HCT116 (cell line): ENCODE data around the gene SLC35G3. TPM values are rescaled to one million over a fixed set of nuclear protein-coding genes. Genes with fewer than 3 reads are reported as not detected.

Experiments
- ATAC-seq: fragments of 200-7000 bp; cut with Tn5 transposase; 2 replicates; pipeline ENCODE4 v1.9.1; 2020; ENCODE audit warnings: mild to moderate bottlenecking, moderate library complexity
- BruUV-seq: library from RNA; stranded (reverse); fragments of 400-500 nt; replicated peaks from 2 replicates; lab custom pipeline; 2021; lab: Mats Ljungman, UMichigan
- CTCF ChIA-PET: fragments of 300-600 bp; sonication (Branson Sonifier 250); formaldehyde crosslinking; loops from one replicate; lab custom pipeline; 2021; ENCODE audit warnings: antibody characterized with exemption; lab: Charles Lee
- POLR2A ChIA-PET: fragments of 300-600, 350-600 bp; sonication (Branson Sonifier 250); formaldehyde crosslinking; loops from one replicate; lab custom pipeline; 2021; ENCODE audit warnings: antibody characterized with exemption; lab: Charles Lee
- RAD21 ChIA-PET, 2 experiments: fragments of 300-600 bp; sonication (Branson Sonifier 250); formaldehyde crosslinking; loops; one replicate each; lab custom pipeline; 2023; ENCODE audit warnings: low total read pairs in 2 of 2; ENCODE audit not compliant: uncharacterized antibody in 2 of 2, unreplicated experiment in 2 of 2, low non-redundant PET in 1 of 2; lab: Charles Lee
- DNase-seq: peaks from one replicate; pipeline ENCODE4 v3.0.0-alpha.2; 2010; ENCODE audit warnings: low read depth, low spot score
- H2AFZ ChIP-seq: fragments of 200-600 bp; shearing (Covaris generic), sonication (generic); 2 replicates; pipeline ENCODE4 v1.6.1; 2017; ENCODE audit warnings: low read depth, mixed run types, mixed read lengths, antibody characterized with exemption, low read length; ENCODE audit not compliant: poor library complexity, severe bottlenecking
- H3K27ac ChIP-seq: 2 replicates; pipeline ENCODE4 v1.5.1; 2012; ENCODE audit warnings: low read depth, low read length
- H3K27me3 ChIP-seq: fragments of 200-600 bp; sonication (generic); 2 replicates; pipeline ENCODE4 v1.6.1; 2016; ENCODE audit warnings: mixed run types, low read length, mixed read lengths; ENCODE audit not compliant: insufficient read depth
- H3K36me3 ChIP-seq, 2 experiments: fragments of 200-500 bp in 1 of 2; fragments of 200-600 bp in 1 of 2; sonication (Bioruptor generic) in 1 of 2; sonication (generic) in 1 of 2; 2 replicates each; pipeline versions ENCODE4 v1.5.1 to v1.6.1; 2014 to 2016; ENCODE audit warnings: low read length in 2 of 2, inconsistent platforms in 1 of 2, mixed read lengths in 1 of 2, mixed run types in 1 of 2; ENCODE audit not compliant: insufficient read depth in 2 of 2, control insufficient read depth in 1 of 2
- H3K4me1 ChIP-seq, 2 experiments: fragments of 200-600 bp in 1 of 2; sonication (generic) in 1 of 2; 2 replicates each; pipeline versions ENCODE4 v1.5.1 to v1.6.1; 2012 to 2017; ENCODE audit warnings: low read length in 2 of 2, inconsistent platforms in 1 of 2, mild to moderate bottlenecking in 1 of 2, mixed read lengths in 1 of 2, mixed run types in 1 of 2, moderate library complexity in 1 of 2; ENCODE audit not compliant: insufficient read depth in 2 of 2, control insufficient read depth in 1 of 2
- H3K4me2 ChIP-seq: fragments of 200-600 bp; sonication (generic); 2 replicates; pipeline ENCODE4 v1.6.1; 2017; ENCODE audit warnings: mixed run types, low read length, mixed read lengths
- H3K4me3 ChIP-seq, 2 experiments: fragments of 200-600 bp in 1 of 2; sonication (generic) in 1 of 2; replicated peaks in 1 of 2; 2 replicates each; pipeline ENCODE4 v1.5.1; 2011 to 2016; ENCODE audit warnings: low read length in 2 of 2, control low read depth in 1 of 2, low read depth in 1 of 2, mild to moderate bottlenecking in 1 of 2, mixed read lengths in 1 of 2, mixed run types in 1 of 2
- H3K79me2 ChIP-seq: fragments of 200-600 bp; sonication (generic); 2 replicates; pipeline ENCODE4 v1.6.1; 2017; ENCODE audit warnings: mild to moderate bottlenecking, mixed run types, low read length, moderate library complexity, mixed read lengths; ENCODE audit not compliant: insufficient read depth
- H3K9ac ChIP-seq: fragments of 200-600 bp; sonication (generic); 2 replicates; pipeline ENCODE4 v1.6.1; 2016; ENCODE audit warnings: low read length, mixed read lengths
- H3K9me2 ChIP-seq: fragments of 200-600 bp; sonication (generic), shearing (Covaris generic); 2 replicates; pipeline ENCODE4 v1.6.1; 2017; ENCODE audit warnings: mixed run types, mild to moderate bottlenecking, moderate library complexity; ENCODE audit not compliant: insufficient read depth
- H3K9me3 ChIP-seq, 2 experiments: fragments of 200-500 bp in 1 of 2; fragments of 200-600 bp in 1 of 2; sonication (Bioruptor generic) in 1 of 2; sonication (generic) in 1 of 2; 2 replicates each; pipeline ENCODE4 v1.6.1; 2014 to 2017; ENCODE audit warnings: low read length in 2 of 2, mixed read lengths in 2 of 2, inconsistent platforms in 1 of 2, low read depth in 1 of 2, mild to moderate bottlenecking in 1 of 2, mixed run types in 1 of 2, moderate library complexity in 1 of 2; ENCODE audit not compliant: control insufficient read depth in 1 of 2, insufficient read depth in 1 of 2
- H4K20me1 ChIP-seq: fragments of 200-600 bp; sonication (generic), shearing (Covaris generic); 2 replicates; pipeline ENCODE4 v1.6.1; 2017; ENCODE audit warnings: mixed run types, mild to moderate bottlenecking, moderate library complexity; ENCODE audit not compliant: insufficient read depth
- CBX3 ChIP-seq: IDR thresholded peaks from 2 replicates; pipeline ENCODE4 v1.6.1; 2012; ENCODE audit warnings: low read depth
- CEBPB ChIP-seq: IDR thresholded peaks from 2 replicates; pipeline ENCODE4 v1.6.1; 2012; ENCODE audit warnings: low read depth
- CTCF ChIP-seq, 3 experiments: fragments of 200-600 bp in 1 of 3; sonication (generic) in 1 of 3; IDR thresholded peaks in 2 of 3; conservative IDR thresholded peaks in 1 of 3; 2 replicates each; pipeline ENCODE4 v1.5.1; 2012 to 2017; ENCODE audit warnings: low read depth in 2 of 3, low read length in 2 of 3, antibody characterized with exemption in 1 of 3, borderline replicate concordance in 1 of 3, control low read depth in 1 of 3, mild to moderate bottlenecking in 1 of 3, mixed read lengths in 1 of 3, mixed run types in 1 of 3, moderate library complexity in 1 of 3; ENCODE audit not compliant: insufficient read depth in 1 of 3
- EGR1 ChIP-seq: IDR thresholded peaks from 2 replicates; pipeline ENCODE4 v1.6.1; 2012; ENCODE audit warnings: low read depth
- EZH2phosphoT487 ChIP-seq: fragments of 200-600 bp; IDR thresholded peaks from 2 replicates; pipeline ENCODE4 v1.6.1; 2018; ENCODE audit warnings: antibody characterized with exemption, borderline replicate concordance
- FOSL1 ChIP-seq: IDR thresholded peaks from 2 replicates; pipeline ENCODE4 v1.6.1; 2012; ENCODE audit warnings: low read depth
- JUND ChIP-seq: IDR thresholded peaks from 2 replicates; pipeline ENCODE4 v1.6.1; 2012
- MAX ChIP-seq: IDR thresholded peaks from 2 replicates; pipeline ENCODE4 v1.6.1; 2012
- POLR2AphosphoS5 ChIP-seq: IDR thresholded peaks from 2 replicates; pipeline ENCODE4 v1.6.1; 2011; ENCODE audit warnings: mild to moderate bottlenecking, low read depth, low read length, moderate library complexity
- REST ChIP-seq: IDR thresholded peaks from 2 replicates; pipeline ENCODE4 v1.6.1; 2012; ENCODE audit warnings: low read depth
- SIN3A ChIP-seq: IDR thresholded peaks from 2 replicates; pipeline ENCODE4 v1.6.1; 2012; ENCODE audit warnings: low read depth
- SP1 ChIP-seq: IDR thresholded peaks from 2 replicates; pipeline ENCODE4 v1.6.1; 2012; ENCODE audit warnings: low read depth
- TCF7L2 ChIP-seq: IDR thresholded peaks from 2 replicates; pipeline ENCODE4 v1.7.0; 2011; ENCODE audit warnings: borderline replicate concordance, inconsistent platforms; ENCODE audit not compliant: insufficient read depth, insufficient read length; ENCODE audit errors: extremely low read depth
- YY1 ChIP-seq: IDR thresholded peaks from 2 replicates; pipeline ENCODE4 v1.6.1; 2011; ENCODE audit warnings: low read length, low read depth, moderate library complexity, mild to moderate bottlenecking; ENCODE audit not compliant: insufficient replicate concordance; ENCODE audit errors: extremely low read depth
- ZBTB33 ChIP-seq: IDR thresholded peaks from 2 replicates; pipeline ENCODE4 v1.6.1; 2011; ENCODE audit warnings: mild to moderate bottlenecking, low read length, moderate library complexity; ENCODE audit not compliant: insufficient replicate concordance; ENCODE audit errors: extremely low read depth
- ZFX ChIP-seq: fragments of 450-650 bp; IDR thresholded peaks from 2 replicates; pipeline ENCODE4 v1.6.1; 2017
- ZNF274 ChIP-seq: fragments of 200-500 bp; sonication (Bioruptor generic); IDR thresholded peaks from 2 replicates; pipeline ENCODE4 v1.6.1; 2014; ENCODE audit warnings: mild to moderate bottlenecking, low read depth, low read length, inconsistent platforms
- intact Hi-C: fragments of 100-400 bp; cut with micrococcal nuclease; formaldehyde crosslinking; loops from 2 replicates; pipeline ENCODE4 v1.10.0; 2022
- total RNA-seq: library from RNA; stranded (reverse); gene quantifications from one replicate; pipeline ENCODE4 v1.2.1, GENCODE V29; 2021; ENCODE audit not compliant: unreplicated experiment

The SLC35G3 gene
- total RNA-seq, 1 experiment from 2014 or later: not detected

GRCh38 chr17:35160354-35161201 lies 33.6 kb downstream of the SLC35G3 start:
- CTCF ChIA-PET: no interaction called here
- BruUV-seq: no TSS peak
- TF ChIP-seq TCF7L2 (no peak), MAX (no peak), ZFX (no peak), SIN3A (no peak), CEBPB (no peak), ZNF274 (no peak), REST (no peak), EGR1 (no peak), JUND (no peak), CBX3 (no peak), SP1 (no peak), POLR2AphosphoS5 (no peak), ZBTB33 (no peak), YY1 (no peak), EZH2phosphoT487 (no peak), FOSL1 (no peak), CTCF (IDR thresholded peaks at IDR 0.05 in 2 of 3, conservative IDR thresholded peaks at IDR 0.05 in 1 of 3; ENCODE audit: borderline replicate concordance in 1 of 3, insufficient read depth in 1 of 3, low read depth in 2 of 3, low read length in 2 of 3) (no peak)
- DNase-seq (no peak), ATAC-seq (no peak)
- no peak overlapping the region for H3K4me2 ChIP-seq
- intact Hi-C loops: no loop called here
- POLR2A ChIA-PET: no interaction called here
- no peaks in the 10 kb centered on the region; the same call in 1 of the 2 replicates for H3K9me2 ChIP-seq
- H3K4me1 ChIP-seq: no peaks in the 10 kb centered on the region
- no peak overlapping the region for H3K4me3 ChIP-seq
- H4K20me1 ChIP-seq: no peaks in the 10 kb centered on the region
- RAD21 ChIA-PET: no interaction called here
- H3K9me3 ChIP-seq: no peaks in the 10 kb centered on the region
- no peaks in the 10 kb centered on the region for H3K79me2 ChIP-seq
- H3K36me3 ChIP-seq: no peaks in the 10 kb centered on the region
- no peak overlapping the region for H3K27ac ChIP-seq
- H3K27me3 ChIP-seq: 0 out of 2 replicates have a peak, but pooled peaks cover 7% of the 10 kb centered on the region
- H3K9ac ChIP-seq: no peak overlapping the region
- no peak overlapping the region for H2AFZ ChIP-seq
